PC-3 (cell line): Measurements from ENCODE around the gene MUCL3.

ENCODE experiments used
- CTCF ChIP-seq: fragments of 300-600 bp; sonication (generic); conservative IDR thresholded peaks from 2 replicates; pipeline ENCODE4 v1.5.1; 2017; ENCODE audit warnings: antibody characterized with exemption, low read depth, mild to moderate bottlenecking, low read length
- EZH2 ChIP-seq: fragments of 300-600 bp; sonication (generic); IDR thresholded peaks from one replicate; pipeline ENCODE4 v1.6.1; 2017; ENCODE audit warnings: antibody characterized with exemption, mild to moderate bottlenecking, low read length; ENCODE audit not compliant: unreplicated experiment
- EZH2phosphoT487 ChIP-seq: fragments of 300-600 bp; sonication (generic); IDR thresholded peaks from 2 replicates; pipeline ENCODE4 v1.6.1; 2018; ENCODE audit warnings: mild to moderate bottlenecking, antibody characterized with exemption, low read length, borderline replicate concordance

DNA sequence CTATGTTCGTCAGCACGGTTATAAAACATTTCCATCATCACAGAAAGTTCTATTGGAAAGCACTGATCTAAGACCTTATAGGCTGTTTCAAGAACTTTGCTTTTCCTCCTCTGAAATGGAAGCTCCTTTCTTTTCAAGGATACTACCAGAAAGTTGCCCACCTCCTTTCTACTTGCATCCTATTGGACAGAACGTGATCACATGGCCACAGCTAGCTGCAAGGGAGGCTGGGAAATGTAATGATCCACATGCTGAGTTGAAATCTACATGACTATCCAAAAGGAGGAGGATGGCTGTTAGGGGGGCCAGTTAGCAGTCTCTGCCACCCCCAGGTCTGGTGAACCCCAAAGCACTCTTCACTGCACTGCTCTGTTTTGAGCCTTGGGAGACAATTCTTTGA is 12.1 kb upstream of the MUCL3 start:
- TF ChIP-seq CTCF (no peak), EZH2 (no peak), EZH2phosphoT487 (no peak)
